K562 (cell line): ENCODE results near the gene DOP1A. TPM values are rescaled to one million over a fixed set of nuclear protein-coding genes. Genes with fewer than 3 reads are reported as not detected.
A peak's percentile ranks its signal among the peaks of the same experiment; 100 is the strongest.

ENCODE experiments used
- ATAC-seq: fragments of 200-7000 bp; cut with Tn5 transposase; 3 replicates; pipeline ENCODE4 v1.9.1; 2020; ENCODE audit warnings: moderate library complexity
- BruUV-seq: library from RNA; stranded (reverse); fragments of 400-500 nt; replicated peaks from 2 replicates; lab custom pipeline; 2021; lab: Mats Ljungman, UMichigan
- CTCF ChIA-PET: fragments of 300-600 bp; formaldehyde crosslinking; extraction: SDS; loops from one replicate; lab custom pipeline; 2021; ENCODE audit warnings: low intra/inter-chr PET ratio; lab: Yijun Ruan, JAX
- POLR2A ChIA-PET: fragments of 300-600, 350-650 bp; sonication (Branson Sonifier 250); formaldehyde crosslinking; extraction: SDS; loops from one replicate; lab custom pipeline; 2021; ENCODE audit warnings: antibody characterized with exemption, inconsistent platforms; lab: Yijun Ruan, JAX
- DNase-seq, 4 experiments: peaks; one replicate each; pipeline versions ENCODE4 v3.0.0 to v3.0.0-alpha.2; 2011 to 2018; ENCODE audit warnings: low spot score in 3 of 4, mixed read lengths in 3 of 4; ENCODE audit errors: extremely low read depth in 1 of 4
- FAIRE-seq: peaks from 2 replicates; lab custom pipeline; 2011; peaks lifted over from hg19 to GRCh38; lab: Jason Lieb, UNC
- H2AFZ ChIP-seq: 2 replicates; pipeline ENCODE4 v1.6.0; 2011; ENCODE audit warnings: low read depth, low read length, control low read depth, inconsistent platforms
- H3K27ac ChIP-seq: fragments of 200-600 bp; 3 replicates; pipeline ENCODE4 v1.8.0; 2011; ENCODE audit warnings: low read depth, mild to moderate bottlenecking, control low read depth, inconsistent platforms, low read length, moderate library complexity, mixed read lengths; ENCODE audit errors: extremely low read depth
- H3K27me3 ChIP-seq, 2 experiments: fragments of 300-600 bp in 1 of 2; 2 replicates in 1 of 2; 3 replicates in 1 of 2; pipeline versions ENCODE4 v1.6.0 to v1.8.0; 2011; ENCODE audit warnings: inconsistent platforms in 2 of 2, low read length in 2 of 2, mild to moderate bottlenecking in 1 of 2, mixed read lengths in 1 of 2, moderate library complexity in 1 of 2; ENCODE audit not compliant: control insufficient read depth in 2 of 2, insufficient read depth in 2 of 2
- H3K36me3 ChIP-seq: fragments of 300-600 bp; 3 replicates; pipeline ENCODE4 v1.8.0; 2011; ENCODE audit warnings: mild to moderate bottlenecking, low read length, inconsistent platforms; ENCODE audit not compliant: control insufficient read depth, insufficient read depth
- H3K4me1 ChIP-seq, 2 experiments: fragments of 200-600 bp in 1 of 2; replicated peaks in 1 of 2; 2 replicates in 1 of 2; 3 replicates in 1 of 2; pipeline versions ENCODE4 v1.5.1 to v1.8.0; 2011; ENCODE audit warnings: inconsistent platforms in 2 of 2, low read length in 2 of 2, mild to moderate bottlenecking in 1 of 2, mixed read lengths in 1 of 2, moderate library complexity in 1 of 2; ENCODE audit not compliant: control insufficient read depth in 2 of 2, insufficient read depth in 2 of 2
- H3K4me2 ChIP-seq: 2 replicates; pipeline ENCODE4 v1.6.1; 2011; ENCODE audit warnings: low read length, control low read depth, inconsistent platforms, mixed read lengths; ENCODE audit not compliant: insufficient read depth
- H3K4me3 ChIP-seq: fragments of 200-600 bp; sonication (generic), shearing (Covaris generic); 2 replicates; pipeline ENCODE4 v1.5.1; 2016; ENCODE audit warnings: control low read depth, inconsistent platforms
- H3K79me2 ChIP-seq: fragments of 200-600 bp; 3 replicates; pipeline ENCODE4 v1.8.0; 2011; ENCODE audit warnings: low read length, inconsistent platforms; ENCODE audit not compliant: control insufficient read depth, insufficient read depth
- H3K9ac ChIP-seq, 2 experiments: 2 replicates each; pipeline versions ENCODE4 v1.6.0 to v1.6.1; 2011; ENCODE audit warnings: low read depth in 2 of 2, low read length in 2 of 2, control low read depth in 1 of 2, inconsistent platforms in 1 of 2, mild to moderate bottlenecking in 1 of 2, mixed read lengths in 1 of 2; ENCODE audit not compliant: insufficient read depth in 1 of 2
- H3K9me1 ChIP-seq: one replicate; pipeline ENCODE4 v1.6.0; 2011; ENCODE audit warnings: inconsistent platforms, mild to moderate bottlenecking, low read length, moderate library complexity; ENCODE audit not compliant: control insufficient read depth, insufficient read depth
- H3K9me3 ChIP-seq: replicated peaks from 2 replicates; pipeline ENCODE4 v1.5.1; 2011; ENCODE audit warnings: low read depth, low read length, inconsistent platforms; ENCODE audit not compliant: control insufficient read depth, insufficient read depth
- H4K20me1 ChIP-seq: replicated peaks from 2 replicates; pipeline ENCODE4 v1.6.1; 2011; ENCODE audit warnings: low read length, inconsistent platforms, mixed read lengths; ENCODE audit not compliant: control insufficient read depth, insufficient read depth
- FOXA3 ChIP-seq, 2 experiments: fragments of 450-650 bp in 1 of 2; sonication (generic) in 1 of 2; formaldehyde crosslinking; IDR thresholded peaks in 1 of 2; conservative IDR thresholded peaks in 1 of 2; 2 replicates each; pipeline versions ENCODE4 v1.4.0 to v1.8.0; 2020 to 2022; ENCODE audit warnings: mild to moderate bottlenecking in 2 of 2, missing genetic modification reagents in 1 of 2
- FOXJ3 ChIP-seq: sonication (generic); formaldehyde crosslinking; IDR thresholded peaks from 2 replicates; pipeline ENCODE4 v1.4.0; 2020; ENCODE audit warnings: mild to moderate bottlenecking, missing genetic modification reagents
- NELFE ChIP-seq: IDR thresholded peaks from 2 replicates; pipeline ENCODE4 v1.6.1; 2011; ENCODE audit warnings: mild to moderate bottlenecking; ENCODE audit not compliant: insufficient read depth, insufficient read length
- YBX1 ChIP-seq: fragments of 450-650 bp; IDR thresholded peaks from 2 replicates; pipeline ENCODE4 v1.7.1; 2016; ENCODE audit warnings: mild to moderate bottlenecking
- ZNF121 ChIP-seq: sonication (generic); formaldehyde crosslinking; conservative IDR thresholded peaks from 2 replicates; pipeline ENCODE4 v1.8.0; 2022; ENCODE audit warnings: missing genetic modification reagents
- ZNF146 ChIP-seq: IDR thresholded peaks from one replicate; pipeline ENCODE4 v1.6.1; 2018; ENCODE audit warnings: missing compliant biosample characterization; ENCODE audit not compliant: unreplicated experiment
- ZNF274 ChIP-seq: IDR thresholded peaks from 2 replicates; pipeline ENCODE4 v1.6.1; 2011; ENCODE audit warnings: low read depth, mild to moderate bottlenecking, low read length, moderate library complexity, borderline replicate concordance
- ZNF41 ChIP-seq: fragments of 250-450 bp; sonication (Bioruptor Pico); conservative IDR thresholded peaks from 2 replicates; pipeline ENCODE4 v1.4.0; 2020; ENCODE audit warnings: mild to moderate bottlenecking
- ZNF57 ChIP-seq: fragments of 450-650 bp; formaldehyde crosslinking; IDR thresholded peaks from 2 replicates; pipeline ENCODE4 v1.4.0; 2020; ENCODE audit warnings: mild to moderate bottlenecking, moderate library complexity
- WGBS: fragments of 100-300 bp; shearing (Covaris generic); methylation state at CpG from one replicate; pipeline ENCODE4 v1.1.6; 2016; ENCODE audit warnings: low coverage, mixed read lengths; ENCODE audit not compliant: insufficient coverage; ENCODE audit errors: missing lambda C conversion rate; 5-methylcytosine and 5-hydroxymethylcytosine counted together
- in situ Hi-C: fragments of 300-500 bp; cut with MboI; formaldehyde crosslinking; loops from 4 replicates; pipeline ENCODE4 v1.15.0; 2018; ENCODE audit warnings: inconsistent platforms, mixed read lengths
- intact Hi-C: fragments of 100-400 bp; cut with micrococcal nuclease; formaldehyde crosslinking; loops from 2 replicates; pipeline ENCODE4 v1.14.2; 2022
- polyA plus RNA-seq, 8 experiments: library from polyadenylated mRNA; depleted of rRNA in 4 of 8; stranded (reverse) in 5 of 8; unstranded in 3 of 8; fragments of >200 nt; fragmentation: Nextera tagmentation in 2 of 8; fragmentation: Illumina TruSeq in 1 of 8; extraction: Ambion mirVana in 2 of 8; extraction: Trizol in 1 of 8; gene quantifications; 2 replicates each; pipeline versions ENCODE4 v1.2.1 to v1.2.3, GENCODE V29; 2011 to 2014; ENCODE audit warnings: inconsistent platforms in 1 of 8, missing spikeins in 1 of 8
- total RNA-seq, 7 experiments: library from RNA; depleted of rRNA in 6 of 7; stranded (reverse); fragments of >200 nt in 6 of 7; fragmentation: Illumina TruSeq in 2 of 7; extraction: Trizol in 2 of 7; gene quantifications; 2 replicates each; pipeline versions ENCODE4 v1.2.1 to v1.2.3, GENCODE V29; 2011 to 2021; ENCODE audit warnings: low replicate concordance in 1 of 7
- TF ChIP-seq, protein P1 (sequence below): fragments of 150-350 bp; conservative IDR thresholded peaks from 2 replicates; pipeline ENCODE4 v1.6.1; 2014; ENCODE audit warnings: low read length
- TF ChIP-seq, protein P2 (sequence below): fragments of 250-450 bp; sonication (Bioruptor Pico); IDR thresholded peaks from 2 replicates; pipeline ENCODE4 v1.9.0; 2021; ENCODE audit warnings: mild to moderate bottlenecking, inconsistent platforms

The DOP1A gene
- total and polyA plus RNA-seq, 9 of the 15 experiments (the other 6 are each of a cell fraction or from before 2014, with no cell fraction given) = 0.75 to 10.5 (median 4.4) TPM

DNA sequence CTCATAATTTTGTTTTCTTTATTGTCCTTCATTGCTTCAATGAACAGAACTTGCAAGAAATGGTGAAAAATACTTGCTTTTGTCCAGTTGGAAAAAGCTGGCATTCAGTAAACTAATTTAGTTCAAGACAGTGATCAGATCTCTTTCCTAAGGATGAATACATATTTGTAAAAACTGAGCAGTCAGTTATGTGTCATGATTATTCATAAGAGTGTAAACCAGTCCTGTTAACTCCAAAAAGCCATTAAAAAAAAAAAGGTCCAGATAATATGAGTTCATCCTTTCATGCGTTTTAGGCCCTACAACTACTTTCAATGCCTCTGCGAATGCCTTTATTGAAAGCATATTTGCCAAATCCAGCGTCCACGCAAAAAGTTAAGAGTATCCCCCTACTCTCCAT lies 125.0 kb downstream of the DOP1A start:
- FAIRE-seq (peak; percentile 23), ATAC-seq (no peak), DNase-seq (no peak)
- ChIA-PET CTCF (no interaction called here), POLR2A (interaction anchor here (0.6 to 0.9 kb wide), 2 partner anchors 9 to 125 kb away, joined by 3 read pairs; no protein-coding TSS in a partner anchor)
- in situ Hi-C loops (loop anchor here (25.0 kb wide), 1 partner anchor 955 kb away; the partner anchor contains the start of gene IBTK), intact Hi-C loops (loop anchor here (2.0 kb wide), 1 partner anchor 124 kb away; no protein-coding TSS in a partner anchor)
- BruUV-seq = no TSS peak
- Histone ChIP-seq H3K4me1 (peaks cover 6 to 14% of the 10 kb centered on the region in 2 experiments; a peak in 4 of 5 replicates), H3K9me3 (no peaks in the 10 kb centered on the region), H2AFZ (peak overlapping the region; percentile 98), H3K9ac (peak overlapping the region; percentile 85 to 92), H3K27me3 (no peaks in the 10 kb centered on the region), H3K4me2 (peak overlapping the region; percentile 88), H3K4me3 (peak overlapping the region; percentile 97), H3K36me3 (peaks cover 45% of the 10 kb centered on the region), H4K20me1 (0 out of 2 replicates have a peak, but pooled peaks cover 3% of the 10 kb centered on the region), H3K9me1 (no peaks in the 10 kb centered on the region), H3K79me2 (peaks cover 42% of the 10 kb centered on the region), H3K27ac (peak overlapping the region; percentile 87)
- WGBS = 0% methylated on average over 4 of the region's 4 CpGs
- TF ChIP-seq YBX1 (no peak), ZNF146 (CRISPR knock-in tag) (no peak), ZNF41 (CRISPR knock-in tag) (no peak), ZNF274 (no peak), ZNF57 (CRISPR knock-in tag) (no peak), FOXA3 (CRISPR knock-in tag; conservative IDR thresholded peaks at IDR 0.05 in 1 of 2, IDR thresholded peaks at IDR 0.05 in 1 of 2) (no peak), FOXJ3 (CRISPR knock-in tag) (no peak), NELFE (no peak), ZNF121 (CRISPR knock-in tag) (no peak)
- TF ChIP-seq, protein P1, sequence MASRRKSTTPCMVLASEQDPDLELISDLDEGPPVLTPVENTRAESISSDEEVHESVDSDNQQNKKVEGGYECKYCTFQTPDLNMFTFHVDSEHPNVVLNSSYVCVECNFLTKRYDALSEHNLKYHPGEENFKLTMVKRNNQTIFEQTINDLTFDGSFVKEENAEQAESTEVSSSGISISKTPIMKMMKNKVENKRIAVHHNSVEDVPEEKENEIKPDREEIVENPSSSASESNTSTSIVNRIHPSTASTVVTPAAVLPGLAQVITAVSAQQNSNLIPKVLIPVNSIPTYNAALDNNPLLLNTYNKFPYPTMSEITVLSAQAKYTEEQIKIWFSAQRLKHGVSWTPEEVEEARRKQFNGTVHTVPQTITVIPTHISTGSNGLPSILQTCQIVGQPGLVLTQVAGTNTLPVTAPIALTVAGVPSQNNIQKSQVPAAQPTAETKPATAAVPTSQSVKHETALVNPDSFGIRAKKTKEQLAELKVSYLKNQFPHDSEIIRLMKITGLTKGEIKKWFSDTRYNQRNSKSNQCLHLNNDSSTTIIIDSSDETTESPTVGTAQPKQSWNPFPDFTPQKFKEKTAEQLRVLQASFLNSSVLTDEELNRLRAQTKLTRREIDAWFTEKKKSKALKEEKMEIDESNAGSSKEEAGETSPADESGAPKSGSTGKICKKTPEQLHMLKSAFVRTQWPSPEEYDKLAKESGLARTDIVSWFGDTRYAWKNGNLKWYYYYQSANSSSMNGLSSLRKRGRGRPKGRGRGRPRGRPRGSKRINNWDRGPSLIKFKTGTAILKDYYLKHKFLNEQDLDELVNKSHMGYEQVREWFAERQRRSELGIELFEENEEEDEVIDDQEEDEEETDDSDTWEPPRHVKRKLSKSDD = no peak
- TF ChIP-seq, protein P2, sequence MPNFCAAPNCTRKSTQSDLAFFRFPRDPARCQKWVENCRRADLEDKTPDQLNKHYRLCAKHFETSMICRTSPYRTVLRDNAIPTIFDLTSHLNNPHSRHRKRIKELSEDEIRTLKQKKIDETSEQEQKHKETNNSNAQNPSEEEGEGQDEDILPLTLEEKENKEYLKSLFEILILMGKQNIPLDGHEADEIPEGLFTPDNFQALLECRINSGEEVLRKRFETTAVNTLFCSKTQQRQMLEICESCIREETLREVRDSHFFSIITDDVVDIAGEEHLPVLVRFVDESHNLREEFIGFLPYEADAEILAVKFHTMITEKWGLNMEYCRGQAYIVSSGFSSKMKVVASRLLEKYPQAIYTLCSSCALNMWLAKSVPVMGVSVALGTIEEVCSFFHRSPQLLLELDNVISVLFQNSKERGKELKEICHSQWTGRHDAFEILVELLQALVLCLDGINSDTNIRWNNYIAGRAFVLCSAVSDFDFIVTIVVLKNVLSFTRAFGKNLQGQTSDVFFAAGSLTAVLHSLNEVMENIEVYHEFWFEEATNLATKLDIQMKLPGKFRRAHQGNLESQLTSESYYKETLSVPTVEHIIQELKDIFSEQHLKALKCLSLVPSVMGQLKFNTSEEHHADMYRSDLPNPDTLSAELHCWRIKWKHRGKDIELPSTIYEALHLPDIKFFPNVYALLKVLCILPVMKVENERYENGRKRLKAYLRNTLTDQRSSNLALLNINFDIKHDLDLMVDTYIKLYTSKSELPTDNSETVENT (CRISPR knock-in tag) = no peak
